Stimulated activated CD4-positive, alpha-beta T cell treated with anti-CD3 and anti-CD28 coated beads, Interleukin-15, amount 100 ng/mL, for 24 hours (primary cell): ENCODE data around the gene PLEKHF1.
A peak's percentile ranks its signal among the peaks of the same experiment; 100 is the strongest.
"Not testable (repeated sequence)": the region's sequence is repeated elsewhere in the genome, so short reads cannot be mapped to it uniquely, and the experiment has no call there.

ENCODE experiments used
- DNase-seq: peaks from one replicate; pipeline ENCODE4 v3.0.0-alpha.2; 2020

Gene PLEKHF1

DNA sequence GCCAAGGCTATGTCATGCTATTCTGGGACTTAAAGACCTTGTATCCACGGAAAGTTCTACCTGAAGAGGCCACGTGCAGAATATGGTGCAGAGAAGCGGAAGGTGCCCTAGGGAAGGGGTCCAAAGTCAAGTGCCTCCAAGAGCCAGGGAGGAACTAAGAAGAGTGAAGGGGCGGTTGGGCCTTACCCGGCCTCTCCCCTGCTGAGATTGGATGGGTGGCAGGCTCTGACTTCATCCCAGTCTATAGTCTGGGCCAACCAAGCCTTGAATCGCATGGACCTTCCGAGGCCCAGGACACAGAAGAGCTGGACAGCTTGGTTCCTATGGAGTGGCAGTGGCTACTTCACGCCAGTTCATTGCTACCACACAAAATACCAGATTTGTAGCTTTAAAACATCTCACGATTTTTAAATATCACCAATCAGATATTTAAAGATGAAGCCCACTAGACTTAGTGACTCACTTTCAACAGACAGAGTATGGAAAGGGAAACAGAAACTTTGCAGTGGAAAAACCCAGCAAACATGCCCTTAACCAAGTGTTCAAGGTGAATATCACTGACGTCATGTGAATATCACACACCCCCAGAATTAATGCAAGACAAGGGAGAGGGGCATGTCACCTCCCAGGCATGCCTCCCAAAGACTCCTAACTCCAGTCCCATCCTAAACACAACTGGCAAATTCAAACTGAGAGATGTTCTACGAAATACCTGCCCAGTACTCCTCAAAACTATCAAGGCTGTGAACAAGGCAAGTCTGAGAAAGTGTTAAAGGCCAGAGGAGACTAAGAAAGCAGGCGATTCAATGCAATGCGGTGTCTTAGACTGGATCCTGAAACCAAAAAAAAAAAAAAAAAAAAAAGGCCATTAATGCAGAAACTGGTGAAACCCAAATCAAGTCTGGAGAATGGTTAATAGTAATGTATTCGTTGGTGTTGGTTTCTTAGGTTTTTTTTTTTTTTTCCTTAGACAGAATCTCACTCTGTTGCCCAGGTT lies 39.6 kb downstream of the PLEKHF1 start:
- peak; percentile 34 for DNase-seq

DNA sequence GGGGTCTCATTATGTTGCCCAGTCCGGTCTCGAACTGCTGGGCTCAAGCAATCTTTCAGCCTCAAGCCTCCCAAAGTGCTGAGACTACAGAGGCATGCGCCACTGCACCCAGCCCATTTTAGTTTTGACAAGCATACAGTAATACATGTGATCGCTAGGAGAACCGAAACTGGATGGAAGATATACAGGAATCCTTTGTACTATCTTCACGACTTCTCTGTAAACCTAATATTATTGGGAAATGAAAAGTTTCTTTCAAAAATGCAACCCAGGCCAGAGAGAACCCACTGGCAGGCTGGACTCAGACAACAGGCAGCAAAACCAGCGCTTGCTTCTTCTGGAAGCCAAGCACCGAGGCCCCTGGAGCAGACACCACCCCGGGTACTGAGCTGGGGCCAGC lies 40.4 kb downstream of the PLEKHF1 start:
- DNase-seq, result no peak

DNA sequence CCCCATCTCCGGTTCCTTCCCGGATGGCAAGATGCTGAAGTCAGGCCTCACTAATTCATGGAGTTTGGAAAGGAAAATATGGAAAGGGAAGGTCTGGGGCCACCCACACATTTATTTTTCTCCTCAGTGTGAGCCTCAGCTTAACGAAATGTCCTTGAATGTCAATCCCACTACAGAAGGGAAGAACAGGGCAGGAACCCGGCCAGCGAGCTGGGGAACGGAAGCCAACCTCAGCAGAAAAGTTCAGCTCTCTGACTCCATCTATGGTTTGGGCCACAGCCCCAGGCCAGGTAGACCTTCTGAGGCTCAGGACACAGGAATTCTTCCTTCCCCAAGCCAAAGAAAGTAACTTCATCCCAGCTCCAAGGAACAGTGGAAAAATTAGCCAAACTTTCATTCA lies 41.4 kb downstream of the PLEKHF1 start:
- no peak for DNase-seq

DNA sequence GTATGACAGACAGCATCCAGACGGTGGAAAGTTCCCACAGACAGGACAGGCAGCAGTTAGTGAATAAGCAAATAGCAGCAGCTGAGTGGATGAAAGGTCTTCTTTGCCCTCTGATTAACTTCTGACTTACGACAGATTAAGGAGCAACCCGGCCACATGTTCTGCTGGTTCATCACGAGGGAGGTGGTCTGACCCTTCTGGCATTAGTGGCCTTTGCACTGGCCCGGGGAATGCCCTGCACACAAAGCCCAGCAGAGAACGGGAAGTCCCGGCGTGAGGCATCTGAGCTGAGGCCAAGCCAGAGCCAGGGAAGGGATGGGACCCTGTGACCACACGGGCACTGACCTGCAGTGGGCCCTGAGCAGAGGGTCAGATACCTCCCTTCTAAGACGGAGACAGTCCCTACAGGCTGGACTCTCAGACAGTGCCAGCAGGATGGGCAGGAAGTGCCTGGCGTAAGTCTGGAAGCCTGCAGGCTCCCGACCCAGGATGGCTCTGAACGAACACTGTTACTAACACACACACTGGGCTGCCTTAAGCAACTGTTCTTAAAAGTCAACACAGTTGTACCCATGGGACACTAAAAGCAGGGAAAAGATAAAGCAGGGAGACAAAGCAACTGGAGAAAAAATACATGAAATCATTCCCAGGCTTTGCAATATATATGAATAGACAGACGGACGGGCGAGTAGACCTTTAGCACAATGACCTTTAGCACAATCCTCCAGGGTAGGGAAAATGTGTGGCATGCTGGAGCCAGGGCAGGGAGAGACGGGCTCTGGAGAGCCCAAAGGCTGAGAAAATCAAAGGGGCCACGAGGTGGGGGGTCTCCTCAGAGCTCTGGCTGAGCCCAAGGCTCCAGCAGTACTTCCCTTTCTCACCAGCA lies 43.5 kb downstream of the PLEKHF1 start:
- DNase-seq, result no peak

DNA sequence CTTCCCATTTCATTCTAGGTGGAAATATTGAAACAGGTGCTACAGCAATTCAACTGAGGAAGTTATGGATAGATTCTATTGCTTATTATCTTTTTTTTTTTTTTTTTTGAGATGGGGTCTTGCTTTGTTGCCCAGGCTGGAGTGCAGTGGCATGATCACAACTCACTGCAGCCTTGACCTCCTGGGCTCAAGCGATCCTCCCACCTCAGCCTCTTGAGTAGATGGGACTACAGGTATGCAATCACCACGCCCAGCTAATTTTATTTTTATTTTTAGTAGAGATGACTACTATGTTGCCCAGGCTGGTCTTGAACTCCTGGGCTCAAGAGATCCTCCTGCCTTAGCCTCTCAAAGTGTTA lies 44.2 kb downstream of the PLEKHF1 start:
- not testable (repeated sequence) for DNase-seq

DNA sequence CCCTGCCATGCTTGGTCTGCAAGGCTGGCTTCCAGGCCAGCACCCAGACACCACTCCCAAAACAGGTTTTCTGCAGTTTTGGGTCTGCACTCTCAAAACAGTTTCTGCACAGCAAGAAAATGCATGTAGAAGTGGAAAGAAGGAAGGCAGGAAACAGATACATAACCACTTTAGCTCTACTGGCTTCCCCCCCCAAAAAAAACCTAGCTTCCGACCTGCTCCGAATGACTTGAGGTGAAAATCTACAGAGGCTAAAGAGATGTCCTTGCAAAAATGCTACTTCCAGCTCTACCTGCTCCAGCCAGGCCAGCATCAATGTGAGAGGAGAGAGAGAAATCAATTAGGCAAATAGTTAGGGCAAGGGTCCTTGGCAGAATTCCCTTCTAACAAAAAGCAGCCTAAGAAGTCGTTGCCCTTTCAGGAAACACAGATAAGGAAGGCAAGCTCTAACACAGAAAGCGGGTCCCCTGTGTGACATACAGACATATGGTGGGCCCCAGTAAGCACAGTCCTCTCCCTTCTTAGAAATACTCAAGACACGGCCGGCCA lies 46.4 kb downstream of the PLEKHF1 start:
- no peak for DNase-seq

DNA sequence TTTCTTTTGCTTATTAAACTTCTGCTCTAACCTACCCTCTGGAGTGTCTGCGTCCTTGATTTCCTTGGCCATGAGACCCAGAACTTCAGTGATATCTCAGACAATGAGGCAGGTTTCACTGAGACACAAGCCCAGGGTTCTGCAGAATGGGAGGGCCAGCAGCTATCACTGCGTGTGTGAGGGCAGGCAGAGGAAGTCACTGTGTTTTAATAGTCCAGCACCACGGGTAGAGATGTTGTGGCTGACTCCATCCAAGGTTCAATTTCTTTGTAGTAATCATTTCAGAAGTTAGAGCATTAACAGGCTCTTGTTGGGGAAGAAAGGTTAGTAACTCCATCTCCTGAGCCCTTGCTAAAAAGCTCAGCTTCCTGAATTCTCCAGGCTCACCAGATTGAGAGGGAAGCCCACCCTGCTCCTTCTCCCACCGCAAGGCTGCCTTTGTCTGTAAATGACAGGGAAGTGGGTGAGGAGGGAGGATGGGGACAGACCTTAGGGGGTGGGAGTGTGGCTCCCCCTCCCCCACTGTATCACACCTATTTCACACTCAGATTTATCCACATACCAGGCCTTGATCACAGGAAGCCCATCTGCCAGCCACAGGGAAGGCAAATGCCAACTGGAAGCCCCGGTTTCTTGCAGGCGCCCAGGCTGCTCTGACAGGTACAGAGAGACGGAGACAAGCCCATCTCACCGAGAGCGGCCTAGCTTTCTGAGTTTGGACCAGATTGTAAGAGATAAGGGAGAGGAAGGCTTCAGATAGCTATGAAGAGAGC lies 47.7 kb downstream of the PLEKHF1 start:
- DNase-seq, result no peak

DNA sequence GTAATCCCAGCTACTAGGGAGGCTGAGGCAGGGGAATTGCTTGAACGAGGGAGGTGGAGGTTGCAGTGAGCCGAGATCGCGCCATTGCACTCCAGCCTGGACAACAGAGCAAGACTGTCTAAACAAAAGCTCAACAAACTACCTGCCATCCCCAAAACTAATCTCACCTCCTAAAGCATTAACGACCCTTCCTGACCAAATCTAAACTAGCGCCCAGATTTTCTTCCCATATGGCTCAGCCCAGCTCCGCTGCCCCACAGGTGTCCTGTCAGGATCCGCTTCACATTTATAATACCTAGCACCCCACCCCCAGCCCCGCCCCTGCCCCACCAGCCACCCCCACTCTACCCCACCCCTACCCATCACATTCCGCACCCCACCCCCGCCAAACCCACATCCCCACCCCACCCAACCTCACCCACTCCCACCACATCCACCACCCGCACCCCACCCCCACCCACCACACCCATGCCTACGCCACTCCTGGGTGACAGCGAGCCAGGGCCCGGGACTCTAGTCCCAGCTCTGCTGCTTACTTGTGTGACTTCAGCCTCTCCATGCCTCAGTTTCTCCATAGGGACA lies 49.2 kb downstream of the PLEKHF1 start:
- DNase-seq, result no peak

DNA sequence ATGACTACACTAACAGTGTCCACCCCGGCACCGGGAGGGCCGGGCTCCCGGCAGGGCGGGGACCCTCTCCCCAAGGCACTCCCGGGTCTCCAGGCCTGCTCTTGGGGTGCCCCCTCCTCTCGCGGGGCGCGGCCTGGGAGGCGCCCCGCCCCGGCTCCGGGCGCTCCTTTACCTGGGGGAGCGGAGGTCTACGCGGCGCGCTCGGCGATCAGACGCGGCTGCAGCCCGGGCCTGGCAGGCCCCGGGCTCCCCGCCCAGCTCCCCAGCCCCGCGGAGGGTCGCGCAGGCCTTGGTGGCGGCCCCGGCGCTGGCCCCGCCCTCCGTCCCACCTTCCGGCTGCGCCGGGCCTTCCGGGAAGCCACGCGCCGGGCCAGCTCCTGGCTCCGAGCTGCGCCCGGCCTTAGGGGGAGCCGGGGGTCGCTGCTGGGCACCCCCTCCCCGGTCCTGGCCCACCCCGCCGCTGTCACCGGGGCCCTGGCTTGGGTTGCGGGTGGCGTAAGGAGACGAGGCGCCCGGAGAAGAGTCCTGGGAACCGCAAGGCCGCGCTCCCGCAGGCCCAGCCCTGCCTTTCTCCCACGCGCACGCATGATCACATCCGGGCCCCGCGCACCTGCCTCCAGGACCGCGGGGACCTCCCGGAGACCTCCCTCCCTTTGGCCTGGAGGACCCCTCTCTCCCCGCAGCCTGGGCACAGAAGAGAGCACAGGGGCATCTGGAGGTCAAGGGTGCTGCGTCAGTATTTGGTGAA lies 49.9 kb downstream of the PLEKHF1 start, which contains the start of gene C19orf12:
Gene C19orf12 (minus strand): TSS at position 309 of the 748 bp plus-strand sequence. CDS start 6,848 bp downstream, outside the sequence.
- peak; percentile 79 for DNase-seq

DNA sequence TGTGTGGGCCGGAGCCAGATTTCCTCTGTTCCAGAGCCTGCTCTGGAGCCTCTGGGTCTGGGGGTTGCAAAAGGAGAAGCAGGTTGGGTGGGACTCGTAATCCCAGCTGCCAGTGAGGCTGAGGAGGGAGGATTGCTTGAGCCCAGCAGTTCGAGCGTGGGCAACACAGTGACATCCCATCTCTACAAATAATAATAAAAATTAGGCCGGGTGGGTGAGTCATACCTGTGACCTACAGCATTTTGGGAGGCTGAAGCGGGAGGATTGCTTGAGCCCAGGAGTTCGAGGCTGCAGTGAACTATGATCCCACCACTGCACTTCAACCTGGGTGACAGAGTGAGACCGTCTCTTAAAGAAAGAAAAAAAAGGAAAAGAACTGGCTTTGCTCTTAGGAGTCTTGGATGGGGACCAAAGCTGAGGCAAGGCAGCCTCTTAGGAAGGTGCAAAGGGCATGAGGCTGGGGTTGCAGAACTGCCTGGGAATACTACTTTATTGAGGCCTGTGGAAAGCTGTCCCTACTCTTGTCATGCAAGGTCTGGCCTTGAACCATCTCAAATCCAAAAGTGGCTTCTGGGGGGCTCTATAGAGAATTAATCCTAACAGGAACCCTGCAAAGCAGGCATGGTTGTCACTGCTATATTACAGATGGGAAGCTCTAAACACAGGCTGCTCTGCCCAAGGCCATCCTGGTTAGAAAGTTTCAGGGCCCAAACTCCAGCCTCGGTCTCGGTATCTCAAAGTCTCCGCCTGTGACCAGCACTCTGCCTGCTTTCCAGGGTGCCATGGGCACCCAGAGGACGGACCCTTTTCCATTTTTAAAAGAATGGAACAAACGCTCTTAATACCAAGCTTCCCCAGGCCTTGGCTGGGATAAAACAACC lies 50.7 kb downstream of the PLEKHF1 start:
- no peak for DNase-seq

DNA sequence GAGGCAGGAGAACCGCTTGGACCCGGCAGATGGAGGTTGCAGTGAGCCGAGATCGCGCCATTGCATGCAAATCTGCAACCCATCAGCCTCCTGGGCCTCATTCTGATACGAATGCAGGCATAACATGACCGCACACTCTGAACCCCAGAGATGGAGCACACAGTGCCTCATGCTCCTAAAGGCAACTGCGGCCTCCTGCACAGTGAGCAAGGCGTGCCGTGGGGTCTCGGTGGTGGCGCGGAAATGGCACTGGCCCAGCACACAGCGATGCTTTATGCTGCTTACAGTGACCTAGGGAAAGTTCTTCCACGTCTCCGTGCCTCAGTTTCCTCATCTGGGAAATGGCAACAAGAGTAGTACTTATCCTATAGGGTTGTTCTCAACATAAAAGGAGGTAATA lies 51.8 kb downstream of the PLEKHF1 start:
- DNase-seq, result no peak

DNA sequence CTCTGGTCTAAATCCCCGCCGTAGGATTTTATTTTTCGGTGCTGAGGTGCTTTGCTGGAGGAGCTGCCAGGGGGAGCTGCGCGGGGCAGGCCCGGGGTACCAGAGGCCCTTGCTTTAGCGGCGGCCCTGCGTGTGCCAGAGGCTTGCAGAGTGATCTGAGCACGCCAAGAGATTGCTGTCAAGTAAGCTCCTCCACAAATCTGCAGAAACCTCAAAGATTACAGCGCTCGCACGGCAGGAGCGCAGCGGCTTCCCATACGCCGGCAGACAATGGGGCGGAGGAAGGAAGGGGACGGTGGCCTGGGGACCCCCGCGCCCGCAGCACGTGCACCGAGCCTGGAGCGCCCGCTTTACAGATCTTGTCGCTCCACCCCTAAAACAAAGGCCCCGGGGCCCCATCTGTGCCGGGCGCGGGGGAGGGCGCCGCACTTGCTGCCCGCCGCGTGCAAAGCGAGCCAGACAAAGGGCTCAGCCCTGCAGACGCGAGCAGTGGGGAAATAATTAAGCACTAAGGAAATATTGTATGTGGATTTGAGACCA lies 58.9 kb downstream of the PLEKHF1 start:
- peak; percentile 51 for DNase-seq

DNA sequence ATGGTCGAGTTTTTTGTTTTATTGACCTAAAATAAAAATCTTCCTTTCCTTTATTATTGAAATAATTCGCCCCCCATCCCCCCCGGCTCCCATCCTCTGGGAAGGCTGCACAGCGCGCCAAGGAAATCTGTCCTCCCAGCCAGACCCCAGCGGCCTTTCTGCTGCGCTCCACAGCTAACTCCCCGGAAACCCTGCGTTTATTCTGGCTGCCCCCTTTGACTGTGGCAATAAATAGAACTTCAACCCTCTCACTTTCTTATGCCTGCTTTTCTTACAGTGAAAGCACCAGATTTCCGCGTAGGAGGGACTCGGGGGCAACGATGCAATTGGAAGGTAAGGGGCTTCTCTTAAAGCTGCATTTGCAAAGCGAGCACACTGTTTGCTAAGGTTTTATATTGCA lies 59.5 kb downstream of the PLEKHF1 start:
- no peak for DNase-seq
